ENCODE results near the gene CELSR1. TPM values are rescaled to one million over a fixed set of nuclear protein-coding genes. Genes with fewer than 3 reads are reported as not detected.
"Not testable (repeated sequence)": the region's sequence is repeated elsewhere in the genome, so short reads cannot be mapped to it uniquely, and the experiment has no call there.

The CELSR1 gene
- total RNA-seq, 1 donor from 2014 or later = 7.7 TPM

GRCh38 chr22:46519377-46519776 lies 18.0 kb downstream of the CELSR1 start:
- TF ChIP-seq, protein P1, sequence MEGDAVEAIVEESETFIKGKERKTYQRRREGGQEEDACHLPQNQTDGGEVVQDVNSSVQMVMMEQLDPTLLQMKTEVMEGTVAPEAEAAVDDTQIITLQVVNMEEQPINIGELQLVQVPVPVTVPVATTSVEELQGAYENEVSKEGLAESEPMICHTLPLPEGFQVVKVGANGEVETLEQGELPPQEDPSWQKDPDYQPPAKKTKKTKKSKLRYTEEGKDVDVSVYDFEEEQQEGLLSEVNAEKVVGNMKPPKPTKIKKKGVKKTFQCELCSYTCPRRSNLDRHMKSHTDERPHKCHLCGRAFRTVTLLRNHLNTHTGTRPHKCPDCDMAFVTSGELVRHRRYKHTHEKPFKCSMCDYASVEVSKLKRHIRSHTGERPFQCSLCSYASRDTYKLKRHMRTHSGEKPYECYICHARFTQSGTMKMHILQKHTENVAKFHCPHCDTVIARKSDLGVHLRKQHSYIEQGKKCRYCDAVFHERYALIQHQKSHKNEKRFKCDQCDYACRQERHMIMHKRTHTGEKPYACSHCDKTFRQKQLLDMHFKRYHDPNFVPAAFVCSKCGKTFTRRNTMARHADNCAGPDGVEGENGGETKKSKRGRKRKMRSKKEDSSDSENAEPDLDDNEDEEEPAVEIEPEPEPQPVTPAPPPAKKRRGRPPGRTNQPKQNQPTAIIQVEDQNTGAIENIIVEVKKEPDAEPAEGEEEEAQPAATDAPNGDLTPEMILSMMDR (IDR thresholded peaks at IDR 0.05; ENCODE audit: unreplicated experiment) = no peak
- no peak for DNase-seq (ENCODE audit: low spot score)
- H3K27me3 Mint-ChIP-seq (ENCODE audit: unreplicated experiment) = peaks cover 2% of the 10 kb centered on the region
- no peaks in the 10 kb centered on the region for H3K9me3 Mint-ChIP-seq (ENCODE audit: unreplicated experiment)
- H3K36me3 Mint-ChIP-seq (ENCODE audit: low read depth, unreplicated experiment) = no peaks in the 10 kb centered on the region
- H3K27ac Mint-ChIP-seq (ENCODE audit: unreplicated experiment) = no peak overlapping the region
- H3K4me1 Mint-ChIP-seq (ENCODE audit: unreplicated experiment) = peaks cover 4% of the 10 kb centered on the region
- no peak overlapping the region for H3K4me3 Mint-ChIP-seq (ENCODE audit: unreplicated experiment)

- Mint-ChIP-seq H3K27me3 (ENCODE audit: unreplicated experiment) (peaks cover 4% of the 10 kb centered on the region), H3K9me3 (ENCODE audit: unreplicated experiment) (no peaks in the 10 kb centered on the region), H3K36me3 (ENCODE audit: low read depth, unreplicated experiment) (no peaks in the 10 kb centered on the region), H3K4me3 (ENCODE audit: unreplicated experiment) (no peak overlapping the region), H3K4me1 (ENCODE audit: unreplicated experiment) (peaks cover 4% of the 10 kb centered on the region), H3K27ac (ENCODE audit: unreplicated experiment) (no peak overlapping the region)
- TF ChIP-seq, protein P1 (IDR thresholded peaks at IDR 0.05; ENCODE audit: unreplicated experiment) = no peak
- DNase-seq (ENCODE audit: low spot score) = no peak
These were observed 18.7 kb downstream of the CELSR1 start for GRCh38 chr22:46518542-46519325.

DNA sequence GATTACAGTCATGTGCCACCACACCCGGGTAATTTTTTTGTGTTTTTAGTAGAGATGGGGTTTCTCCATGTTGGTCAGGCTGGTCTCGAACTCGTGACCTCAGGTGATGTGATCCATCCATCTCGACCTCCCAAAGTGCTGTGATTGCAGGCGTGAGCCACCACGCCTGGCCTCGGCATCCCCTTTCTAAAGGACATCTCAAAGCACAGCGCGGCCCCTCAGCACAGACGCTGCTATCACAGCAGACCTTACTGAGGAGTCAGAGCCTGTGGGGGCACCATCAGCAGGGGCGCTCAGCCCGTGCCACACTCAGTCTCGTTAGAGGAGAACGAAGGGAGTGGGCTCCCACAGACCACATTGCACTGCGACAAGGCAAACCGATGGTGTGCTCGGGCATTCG lies 19.4 kb downstream of the CELSR1 start:
- no peak overlapping the region for H3K27ac Mint-ChIP-seq (ENCODE audit: unreplicated experiment)
- no peaks in the 10 kb centered on the region for H3K36me3 Mint-ChIP-seq (ENCODE audit: low read depth, unreplicated experiment)
- TF ChIP-seq, protein P1 (IDR thresholded peaks at IDR 0.05; ENCODE audit: unreplicated experiment) = no peak
- H3K4me1 Mint-ChIP-seq (ENCODE audit: unreplicated experiment) = peaks cover 4% of the 10 kb centered on the region
- no peak for DNase-seq (ENCODE audit: low spot score)
- no peak overlapping the region for H3K4me3 Mint-ChIP-seq (ENCODE audit: unreplicated experiment)
- no peaks in the 10 kb centered on the region for H3K9me3 Mint-ChIP-seq (ENCODE audit: unreplicated experiment)
- H3K27me3 Mint-ChIP-seq (ENCODE audit: unreplicated experiment) = peaks cover 4% of the 10 kb centered on the region

- TF ChIP-seq, protein P1 (IDR thresholded peaks at IDR 0.05; ENCODE audit: unreplicated experiment) = no peak
- Mint-ChIP-seq H3K27ac (ENCODE audit: unreplicated experiment) (no peak overlapping the region), H3K36me3 (ENCODE audit: low read depth, unreplicated experiment) (no peaks in the 10 kb centered on the region), H3K9me3 (ENCODE audit: unreplicated experiment) (no peaks in the 10 kb centered on the region), H3K4me1 (ENCODE audit: unreplicated experiment) (peaks cover 4% of the 10 kb centered on the region), H3K4me3 (ENCODE audit: unreplicated experiment) (no peak overlapping the region), H3K27me3 (ENCODE audit: unreplicated experiment) (peaks cover 7% of the 10 kb centered on the region)
- DNase-seq (ENCODE audit: low spot score) = no peak
These were observed 20.1 kb downstream of the CELSR1 start for GRCh38 chr22:46517255-46517761.

GRCh38 chr22:46516638-46517037 lies 20.8 kb downstream of the CELSR1 start:
- no peak for DNase-seq (ENCODE audit: low spot score)
- Mint-ChIP-seq H3K27ac (ENCODE audit: unreplicated experiment) (no peak overlapping the region), H3K4me1 (ENCODE audit: unreplicated experiment) (peaks cover 4% of the 10 kb centered on the region), H3K9me3 (ENCODE audit: unreplicated experiment) (no peaks in the 10 kb centered on the region), H3K27me3 (ENCODE audit: unreplicated experiment) (peaks cover 7% of the 10 kb centered on the region), H3K4me3 (ENCODE audit: unreplicated experiment) (no peak overlapping the region), H3K36me3 (ENCODE audit: low read depth, unreplicated experiment) (no peaks in the 10 kb centered on the region)
- TF ChIP-seq, protein P1 (IDR thresholded peaks at IDR 0.05; ENCODE audit: unreplicated experiment) = no peak

DNA sequence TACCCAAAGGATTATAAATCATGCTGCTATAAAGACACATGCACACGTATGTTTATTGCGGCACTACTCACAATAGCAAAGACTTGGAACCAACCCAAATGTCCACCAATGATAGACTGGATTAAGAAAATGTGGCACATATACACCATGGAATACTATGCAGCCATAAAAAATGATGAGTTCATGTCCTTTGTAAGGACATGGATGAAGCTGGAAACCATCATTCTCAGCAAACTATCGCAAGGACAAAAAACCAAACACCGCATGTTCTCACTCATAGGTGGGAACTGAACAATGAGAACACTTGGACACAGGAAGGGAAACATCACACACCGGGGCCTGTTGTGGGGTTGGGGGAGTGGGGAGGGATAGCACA lies 21.3 kb downstream of the CELSR1 start:
- not testable (repeated sequence) for H3K27me3 Mint-ChIP-seq (ENCODE audit: unreplicated experiment); H3K36me3 Mint-ChIP-seq (ENCODE audit: low read depth, unreplicated experiment); H3K9me3 Mint-ChIP-seq (ENCODE audit: unreplicated experiment); DNase-seq (ENCODE audit: low spot score); H3K4me3 Mint-ChIP-seq (ENCODE audit: unreplicated experiment); H3K27ac Mint-ChIP-seq (ENCODE audit: unreplicated experiment); H3K4me1 Mint-ChIP-seq (ENCODE audit: unreplicated experiment)

Data from endothelial cell (in vitro differentiated cells).